NCI-H2107 treated with DMSO at 0.1 percent for 48 hours (cell line): ENCODE results near the gene RAB7A.

Source experiments
- DNase-seq: peaks from one replicate; lab custom pipeline; 2025; ENCODE audit not compliant: unreplicated experiment; lab: John Stamatoyannopoulos, UW

RAB7A gene

DNA sequence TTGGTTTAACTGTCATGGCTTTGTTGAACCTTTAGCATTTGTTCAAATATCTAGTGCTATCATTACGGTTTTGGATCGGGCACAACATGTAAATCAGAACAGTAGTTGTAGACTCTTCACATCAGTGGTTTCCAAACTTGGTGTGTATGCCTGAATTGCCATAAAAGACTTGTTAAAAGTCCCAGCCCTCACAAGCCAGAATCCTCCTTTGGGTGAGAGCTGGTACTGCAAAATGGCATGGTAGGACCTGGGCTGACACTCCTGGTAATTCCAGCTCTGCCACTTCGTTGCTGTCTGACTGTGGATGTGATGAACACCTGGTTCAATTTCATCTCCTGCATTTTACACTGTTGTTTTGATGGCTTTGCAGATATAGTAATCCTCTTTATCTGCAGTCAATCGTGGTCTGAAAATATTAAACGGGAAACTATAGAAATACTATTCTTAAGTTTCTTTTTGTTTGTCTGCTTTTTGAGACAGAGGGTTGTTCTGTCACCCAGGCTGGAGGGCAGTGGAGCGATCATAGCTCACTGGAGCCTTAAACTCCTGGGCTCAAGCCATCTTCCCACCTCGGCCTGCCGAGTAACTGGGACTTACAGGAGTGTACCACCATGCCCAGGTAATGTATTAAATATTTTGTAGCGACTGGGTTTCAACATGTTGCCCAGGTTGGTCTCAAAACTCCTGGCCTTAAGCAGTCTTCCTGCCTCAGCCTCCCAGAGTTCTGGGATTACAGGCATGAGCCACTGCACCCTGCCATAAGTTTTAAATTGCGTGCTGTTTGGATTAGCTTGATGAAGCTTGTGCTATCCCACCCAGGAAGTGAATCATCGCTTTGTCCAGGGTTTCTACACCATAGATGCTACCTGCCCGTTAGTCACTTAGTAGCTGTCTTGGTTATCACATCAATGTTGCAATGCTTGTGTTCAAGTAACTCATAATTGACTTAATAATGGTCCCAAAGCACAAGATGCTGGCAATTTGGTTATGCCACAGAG lies 61.6 kb downstream of the RAB7A start:
- DNase-seq = no peak

DNA sequence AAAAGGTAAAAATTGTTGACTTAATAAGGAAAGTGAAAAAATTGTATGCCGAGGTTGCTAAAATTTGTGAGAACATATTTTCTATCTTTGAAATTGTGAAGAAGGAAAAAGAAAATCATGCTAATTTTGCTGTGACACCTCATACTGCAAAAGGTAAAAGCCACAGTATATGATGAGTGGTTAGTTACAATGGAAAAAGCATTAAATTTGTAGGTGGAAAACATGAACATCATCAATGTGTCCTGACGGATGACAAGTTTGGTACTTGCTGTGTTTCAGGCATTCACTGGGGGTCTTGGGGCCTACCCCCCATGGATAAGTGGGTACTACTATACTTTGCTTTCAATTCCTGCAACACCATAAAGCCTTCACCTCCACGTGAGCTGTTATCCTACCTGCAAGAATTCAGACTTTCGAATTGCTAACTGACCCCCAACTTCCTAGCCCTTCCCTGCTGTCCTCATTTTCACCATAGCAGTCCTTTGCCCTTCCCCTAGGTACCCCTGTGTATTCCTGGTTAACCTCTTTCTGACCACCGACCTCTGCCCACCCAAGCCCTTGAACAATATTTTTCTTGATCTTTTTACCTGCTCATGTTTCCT lies 62.4 kb downstream of the RAB7A start:
- no peak for DNase-seq

DNA sequence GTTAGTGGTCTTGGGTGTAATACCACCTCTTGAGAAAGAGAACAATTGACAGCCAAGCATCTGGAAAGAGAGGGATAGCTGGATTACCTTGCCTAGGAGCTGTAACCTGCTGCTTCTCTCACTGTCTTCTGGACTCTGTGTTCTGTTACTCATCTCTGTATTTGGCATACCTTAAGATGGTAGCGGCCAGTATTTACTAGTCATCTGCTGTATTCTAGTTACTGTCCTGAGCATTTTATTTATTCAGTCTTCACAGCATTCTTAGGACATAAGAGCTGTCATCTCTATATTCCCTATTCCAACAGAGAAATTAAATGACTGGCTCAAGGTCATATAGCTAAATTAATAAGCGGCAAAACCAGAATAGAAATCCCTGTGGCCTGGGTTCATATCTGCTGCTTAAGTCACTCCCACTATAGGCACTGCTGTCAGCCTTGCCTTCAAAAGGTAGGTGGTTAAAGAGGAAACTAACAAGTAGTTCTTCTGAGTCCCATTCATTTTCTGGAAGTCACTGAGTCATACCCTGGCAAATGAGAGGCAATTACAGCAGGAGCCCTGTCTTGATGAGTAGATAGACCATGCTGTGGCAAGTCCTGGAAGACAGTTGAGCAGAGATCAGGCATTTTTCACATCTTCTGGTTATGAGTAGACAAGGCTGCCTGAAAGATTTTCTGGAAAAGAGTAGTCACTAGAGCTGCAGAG lies 68.2 kb downstream of the RAB7A start:
- DNase-seq = no peak

DNA sequence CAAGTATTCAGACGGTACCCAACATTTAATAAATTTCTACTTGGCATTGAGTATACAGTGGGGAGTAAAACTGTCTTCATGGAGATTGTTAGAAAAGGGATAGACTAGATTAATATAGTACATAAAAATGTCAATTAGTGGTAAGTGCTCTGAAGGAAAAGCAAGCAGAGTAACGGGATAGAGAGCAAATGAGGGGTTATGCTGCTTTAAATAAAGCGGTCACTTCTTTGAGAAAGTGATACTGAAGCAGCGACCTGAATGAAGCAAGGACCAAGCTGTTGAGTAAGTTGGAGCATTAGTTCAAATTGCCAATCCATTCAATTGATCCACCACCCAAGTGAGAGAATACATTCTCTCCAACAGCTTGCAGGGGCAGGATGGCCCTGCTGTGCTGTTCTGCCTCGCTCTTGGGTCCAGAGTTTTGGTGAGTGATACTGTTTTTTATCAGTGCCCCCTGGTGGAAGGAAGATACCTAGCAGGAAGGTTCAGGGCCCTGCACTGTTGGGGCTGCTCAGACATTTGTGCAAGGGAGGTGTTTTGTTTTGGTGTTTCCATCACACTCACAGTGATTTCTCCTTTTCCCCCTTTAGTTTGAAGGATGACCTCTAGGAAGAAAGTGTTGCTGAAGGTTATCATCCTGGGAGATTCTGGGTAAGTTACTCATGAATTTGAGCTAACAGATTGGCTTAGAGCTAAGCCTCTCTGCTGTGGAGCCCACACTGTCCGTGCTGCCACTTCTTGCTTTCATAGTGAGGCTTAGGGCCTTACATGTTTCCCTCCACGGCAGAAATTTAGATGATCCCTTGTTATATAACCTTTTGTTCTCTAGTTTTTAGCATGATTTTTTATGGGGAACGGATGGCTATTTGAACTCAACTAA lies 69.0 kb downstream of the RAB7A start:
- DNase-seq = peak; percentile 49

DNA sequence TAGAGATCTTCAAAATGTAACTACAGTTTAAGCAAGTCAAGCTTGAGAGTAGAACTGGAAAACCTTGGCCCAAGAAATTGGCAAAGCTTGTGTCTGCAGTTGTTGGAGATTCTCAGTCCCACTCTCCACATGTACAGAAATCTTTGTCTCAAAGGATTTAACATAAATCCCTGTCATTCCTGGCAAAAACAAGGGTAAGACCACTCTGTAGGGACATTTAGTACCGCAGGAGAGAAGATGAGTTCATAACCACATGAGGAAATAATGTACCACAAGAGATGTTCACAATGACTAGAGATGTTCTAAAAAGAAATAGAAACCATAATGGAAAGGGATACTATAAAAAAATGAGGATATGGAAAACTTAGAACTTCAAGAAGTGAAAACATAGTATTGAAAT lies 73.7 kb downstream of the RAB7A start:
- DNase-seq = no peak

DNA sequence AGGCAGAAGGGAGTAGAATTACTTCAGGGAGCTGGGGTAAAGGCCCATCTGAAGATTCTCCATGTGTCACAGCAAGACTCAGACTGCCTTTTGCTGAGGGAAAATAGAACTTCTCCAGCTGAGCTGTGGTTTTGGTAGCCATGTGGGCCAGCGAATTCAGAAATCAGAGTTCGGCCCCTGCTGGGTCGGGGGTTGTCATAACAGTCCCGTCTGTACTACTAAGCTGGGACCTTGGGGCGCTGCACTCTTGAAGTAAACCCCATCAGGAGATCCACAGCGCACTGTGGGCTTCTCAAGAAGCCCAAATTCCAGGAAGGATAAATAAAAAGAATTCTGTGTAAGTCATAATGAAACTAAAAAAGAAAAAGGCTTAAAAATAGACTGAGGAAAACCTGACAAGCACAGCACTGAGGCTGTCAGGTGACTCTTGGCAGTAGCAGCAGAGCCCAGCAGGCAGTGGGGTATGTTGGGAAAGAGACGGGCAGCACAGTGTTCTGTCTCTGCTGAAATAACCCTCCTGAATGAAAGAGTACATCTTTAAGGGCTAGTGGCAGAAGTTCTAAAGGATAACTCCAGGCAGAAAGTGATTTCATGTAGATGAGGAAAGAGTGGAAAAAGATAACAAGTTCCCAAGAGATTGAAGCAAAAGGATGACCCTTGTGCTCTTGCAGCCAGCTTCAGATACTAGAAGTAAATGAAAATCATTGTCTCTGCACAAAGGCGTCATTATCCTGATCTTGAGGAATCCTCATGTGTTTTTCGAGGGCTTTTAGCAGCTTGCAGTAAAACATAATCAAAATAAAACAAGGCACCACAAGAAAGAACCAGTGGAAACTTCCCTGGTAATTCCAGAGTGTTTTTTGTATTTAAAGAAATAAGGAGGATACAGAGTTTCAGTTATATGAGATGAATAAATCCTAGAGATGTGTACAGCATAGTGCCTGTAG lies 74.5 kb downstream of the RAB7A start:
- DNase-seq = no peak

DNA sequence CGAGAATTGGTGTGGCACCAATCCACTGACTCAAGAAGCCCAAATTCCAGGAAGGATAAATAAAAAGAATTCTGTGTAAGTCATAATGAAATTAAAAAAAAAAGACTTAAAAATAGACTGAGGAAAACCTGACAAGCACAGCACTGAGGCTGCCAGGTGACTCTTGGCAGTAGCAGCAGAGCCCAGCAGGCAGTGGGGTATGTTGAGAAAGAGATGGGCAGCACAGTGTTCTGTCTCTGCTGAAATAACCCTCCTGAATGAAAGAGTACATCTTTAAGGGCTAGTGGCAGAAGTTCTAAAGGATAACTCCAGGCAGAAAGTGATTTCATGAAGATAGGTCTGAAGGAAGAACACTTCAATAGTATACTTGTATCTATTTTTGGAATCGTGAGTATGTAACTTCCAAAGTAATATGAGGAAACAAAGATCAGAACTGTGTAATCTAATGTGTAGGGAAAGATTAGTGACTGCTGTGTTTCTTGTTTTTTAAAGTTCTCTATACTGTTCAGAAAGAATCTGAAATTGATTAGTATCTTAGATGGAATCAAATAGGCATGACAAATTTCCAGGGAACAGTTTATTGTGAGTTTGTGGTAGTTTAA lies 75.9 kb downstream of the RAB7A start:
- DNase-seq = no peak

DNA sequence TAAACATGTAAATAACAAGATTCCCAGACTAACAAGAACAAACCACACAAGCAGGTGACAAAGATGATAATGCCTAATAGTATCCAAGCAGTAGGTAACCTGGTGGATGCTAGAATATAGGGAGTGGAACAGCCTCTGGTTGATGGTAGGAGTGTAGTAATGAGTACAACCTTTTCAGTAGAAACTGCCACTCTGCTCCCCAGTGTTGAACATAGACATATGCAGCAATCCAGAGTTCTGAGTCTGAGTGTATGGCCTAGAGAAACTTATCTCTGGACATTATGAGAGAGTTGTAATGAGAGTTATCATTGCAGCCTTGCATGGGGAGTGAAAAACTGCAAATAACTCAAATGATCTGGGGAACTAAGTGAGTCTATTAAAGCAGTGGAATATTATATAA lies 77.3 kb downstream of the RAB7A start:
- DNase-seq = no peak

DNA sequence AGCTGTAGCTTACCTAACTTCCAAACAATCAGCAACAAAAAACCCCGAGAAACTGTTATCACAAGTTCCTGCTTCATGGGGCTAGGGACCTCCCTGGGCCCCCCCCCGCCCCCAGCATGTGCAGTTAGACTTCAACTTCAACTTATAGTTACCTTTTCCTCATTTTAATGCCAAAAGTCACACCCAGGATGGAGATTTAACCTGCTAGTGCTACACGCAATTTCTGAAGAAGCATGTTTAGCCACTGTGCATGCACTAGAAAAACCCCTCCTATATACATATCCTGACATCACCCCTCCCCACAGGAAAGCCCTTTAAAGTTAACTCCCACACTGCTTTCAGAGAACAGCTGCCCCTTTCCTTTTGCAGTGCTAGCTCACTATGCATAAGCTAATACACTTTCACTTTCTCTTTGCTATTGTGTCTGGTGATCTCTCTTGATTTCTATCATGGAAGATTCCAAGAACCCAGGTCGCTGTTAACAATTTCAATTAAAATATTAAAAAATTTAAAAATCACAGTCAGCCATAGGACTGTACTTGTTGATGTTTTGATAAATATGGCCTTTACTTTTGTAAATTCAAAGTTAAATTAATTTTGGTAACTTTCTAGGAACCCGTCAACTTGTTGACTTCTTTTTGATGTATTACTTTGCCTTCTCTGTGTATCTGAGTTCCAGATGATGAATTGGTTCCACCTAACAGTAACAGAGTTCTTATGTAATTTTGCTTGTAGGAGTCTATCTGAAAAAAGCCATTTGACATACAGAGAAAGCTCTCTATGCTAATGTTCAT lies 78.2 kb downstream of the RAB7A start:
- DNase-seq = peak; percentile 70

DNA sequence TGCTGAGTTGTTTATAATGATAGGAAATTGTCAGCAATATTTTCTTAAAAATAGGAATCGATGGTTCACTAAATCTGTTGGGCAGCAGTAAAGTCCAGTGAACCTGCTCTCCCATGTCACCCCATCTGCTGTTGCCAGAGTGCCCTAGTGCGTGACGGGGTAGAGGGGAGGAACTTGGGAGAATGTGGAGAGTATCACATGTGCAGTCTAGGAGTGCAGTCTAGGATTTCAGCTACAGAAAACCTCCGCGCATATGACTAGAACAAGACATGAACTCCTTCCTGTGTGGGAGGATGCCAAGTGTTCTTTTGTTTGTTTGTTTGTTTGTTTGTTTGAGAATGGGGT lies 78.8 kb downstream of the RAB7A start:
- peak; percentile 86 for DNase-seq

DNA sequence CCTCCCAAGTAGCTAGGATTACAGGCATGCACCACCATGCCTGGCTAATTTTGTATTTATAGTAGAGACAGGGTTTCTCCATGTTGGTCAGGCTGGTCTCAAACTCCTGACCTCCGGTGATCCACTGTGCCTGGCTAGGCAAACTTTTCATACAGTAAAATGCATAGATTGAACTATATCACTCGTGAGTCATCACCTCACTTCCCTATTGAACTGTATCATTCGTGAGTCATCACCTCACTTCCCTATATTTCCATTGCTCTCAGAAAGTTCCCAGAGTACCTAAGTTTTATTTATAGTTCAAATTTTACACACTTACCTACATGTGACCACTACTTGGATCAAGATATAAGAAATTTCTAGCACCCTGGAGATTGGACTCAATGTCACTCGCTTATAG lies 79.8 kb downstream of the RAB7A start:
- no peak for DNase-seq

DNA sequence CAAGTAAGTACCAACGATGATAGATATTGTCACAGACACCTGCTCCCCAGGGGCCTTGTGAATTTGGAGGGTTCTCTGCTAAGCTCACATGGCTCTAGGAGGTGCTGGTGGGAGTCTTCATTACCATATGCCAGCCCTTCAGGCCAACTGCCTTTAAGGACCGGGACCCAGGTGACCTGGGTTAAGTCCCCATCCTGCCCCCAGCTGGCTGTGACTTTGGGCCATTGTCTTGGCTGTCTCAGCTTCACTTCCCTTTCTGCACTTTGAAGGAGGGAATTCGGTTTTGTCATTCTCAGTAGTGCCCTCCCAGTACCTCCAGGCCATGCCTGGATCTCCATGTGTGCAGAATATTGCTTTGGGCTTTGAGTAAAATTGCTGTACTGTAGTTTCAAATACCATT lies 80.6 kb downstream of the RAB7A start:
- DNase-seq = no peak

DNA sequence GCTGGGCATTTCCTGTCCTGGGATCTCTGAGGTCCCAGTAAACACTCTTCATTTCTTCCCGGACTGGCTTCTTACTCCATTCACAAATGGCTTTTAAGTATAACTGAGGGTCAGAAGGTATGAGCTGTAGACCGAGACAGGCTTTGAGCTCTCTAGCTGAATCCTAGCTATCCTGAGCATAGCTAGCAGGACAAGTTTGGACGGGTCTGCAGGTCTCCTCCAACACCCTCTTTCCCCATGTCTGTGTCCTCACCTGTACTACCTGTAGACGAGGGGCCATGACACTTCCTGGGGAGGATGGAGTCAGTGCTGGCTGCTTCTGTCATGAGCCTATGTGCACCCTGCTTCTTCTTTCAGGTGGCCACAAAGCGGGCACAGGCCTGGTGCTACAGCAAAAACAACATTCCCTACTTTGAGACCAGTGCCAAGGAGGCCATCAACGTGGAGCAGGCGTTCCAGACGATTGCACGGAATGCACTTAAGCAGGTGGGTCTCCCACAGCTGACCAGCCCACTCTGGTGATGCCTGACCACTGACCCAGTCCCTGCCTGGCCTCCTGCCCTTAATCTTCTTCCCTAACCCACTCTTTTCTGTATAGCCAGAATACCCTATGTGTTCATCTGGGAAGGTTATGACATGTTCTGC lies 81.3 kb downstream of the RAB7A start:
- no peak for DNase-seq

DNA sequence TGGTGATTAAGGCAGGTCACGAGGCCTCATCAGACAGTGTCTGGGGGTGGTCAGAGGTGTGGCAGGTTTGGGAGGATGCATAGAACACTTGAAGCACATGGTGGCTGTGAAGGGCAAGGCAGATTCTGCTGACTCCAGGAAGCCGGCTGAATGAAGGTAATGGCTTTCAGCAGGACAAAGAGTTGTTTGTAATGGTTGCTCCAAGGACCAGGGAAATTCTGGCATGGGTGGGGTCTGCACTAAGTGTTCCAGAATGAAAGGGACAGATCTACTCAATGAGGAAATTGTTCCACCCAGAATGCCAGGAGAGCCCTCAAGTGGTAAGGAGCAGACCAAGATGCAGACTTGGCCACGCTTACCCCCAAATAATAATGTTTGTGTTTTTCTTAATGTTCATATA lies 82.7 kb downstream of the RAB7A start:
- DNase-seq = peak; percentile 16

DNA sequence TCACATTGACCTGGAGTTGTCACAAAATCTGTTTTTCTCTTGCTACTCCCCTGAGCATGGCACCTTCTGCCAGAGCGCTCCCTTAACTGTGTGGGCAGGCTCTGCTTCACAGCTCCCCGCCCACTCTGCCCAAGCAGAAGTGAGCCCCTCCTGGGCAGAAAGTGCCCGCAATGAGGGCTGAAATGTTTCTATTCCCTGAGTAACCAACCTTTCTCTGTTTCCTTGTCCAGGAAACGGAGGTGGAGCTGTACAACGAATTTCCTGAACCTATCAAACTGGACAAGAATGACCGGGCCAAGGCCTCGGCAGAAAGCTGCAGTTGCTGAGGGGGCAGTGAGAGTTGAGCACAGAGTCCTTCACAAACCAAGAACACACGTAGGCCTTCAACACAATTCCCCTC lies 87.1 kb downstream of the RAB7A start:
- DNase-seq = no peak

DNA sequence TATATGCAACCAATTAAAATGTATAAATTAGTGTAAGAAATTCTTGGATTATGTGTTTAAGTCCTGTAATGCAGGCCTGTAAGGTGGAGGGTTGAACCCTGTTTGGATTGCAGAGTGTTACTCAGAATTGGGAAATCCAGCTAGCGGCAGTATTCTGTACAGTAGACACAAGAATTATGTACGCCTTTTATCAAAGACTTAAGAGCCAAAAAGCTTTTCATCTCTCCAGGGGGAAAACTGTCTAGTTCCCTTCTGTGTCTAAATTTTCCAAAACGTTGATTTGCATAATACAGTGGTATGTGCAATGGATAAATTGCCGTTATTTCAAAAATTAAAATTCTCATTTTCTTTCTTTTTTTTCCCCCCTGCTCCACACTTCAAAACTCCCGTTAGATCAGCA lies 88.1 kb downstream of the RAB7A start:
- no peak for DNase-seq

DNA sequence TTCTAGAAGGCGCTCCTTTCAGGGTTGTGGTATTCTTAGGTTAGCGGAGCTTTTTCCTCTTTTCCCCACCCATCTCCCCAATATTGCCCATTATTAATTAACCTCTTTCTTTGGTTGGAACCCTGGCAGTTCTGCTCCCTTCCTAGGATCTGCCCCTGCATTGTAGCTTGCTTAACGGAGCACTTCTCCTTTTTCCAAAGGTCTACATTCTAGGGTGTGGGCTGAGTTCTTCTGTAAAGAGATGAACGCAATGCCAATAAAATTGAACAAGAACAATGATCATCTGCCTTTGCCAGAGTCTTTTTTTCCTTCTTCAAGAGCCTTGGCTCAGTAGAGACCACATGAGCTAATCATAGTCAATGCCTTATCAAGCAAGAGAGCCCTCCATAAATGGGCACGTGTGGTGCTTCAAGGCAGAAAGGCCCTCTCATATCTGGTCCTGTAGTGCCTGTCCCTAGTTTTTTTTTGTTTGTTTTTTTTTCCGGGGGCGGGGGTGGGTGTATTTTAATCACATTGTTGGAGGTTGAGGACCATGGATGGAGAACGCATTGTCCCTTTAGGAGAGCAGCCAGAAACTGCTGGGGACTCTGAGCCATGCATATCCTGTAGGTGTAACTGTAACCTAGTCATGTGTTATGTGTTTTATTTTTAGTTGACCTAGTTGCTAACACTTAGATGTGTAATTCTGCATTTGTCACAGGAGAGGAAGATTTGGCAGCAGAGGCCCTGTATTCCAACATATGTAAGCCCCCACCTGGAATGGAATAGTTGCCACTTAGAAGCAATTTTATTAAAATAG lies 88.7 kb downstream of the RAB7A start:
- no peak for DNase-seq
